GM20000 (cell line): Measurements from ENCODE around the gene PIGBOS1.
"Not testable (repeated sequence)": the region's sequence is repeated elsewhere in the genome, so short reads cannot be mapped to it uniquely, and the experiment has no call there.

Experiments used
- DNase-seq: peaks from one replicate; pipeline ENCODE4 v3.0.0; 2012; ENCODE audit warnings: low spot score
- CTCF ChIP-seq: IDR thresholded peaks from 2 replicates; pipeline ENCODE4 v1.5.1; 2012; ENCODE audit warnings: mild to moderate bottlenecking, control low read depth; ENCODE audit errors: extremely low read depth, missing control alignments

PIGBOS1 gene

GRCh38 chr15:55297315-55297714 lies 21.6 kb downstream of the PIGBOS1 start:
- no peak for TF ChIP-seq CTCF

GRCh38 chr15:55290528-55291057 lies 28.3 kb downstream of the PIGBOS1 start:
- peak; percentile 85 for TF ChIP-seq CTCF
- DNase-seq: peak; percentile 86

More at GRCh38 chr15:55297315-55297714, 21.6 kb downstream of the PIGBOS1 start:
- DNase-seq: no peak

- peak; percentile 89 for DNase-seq
- TF ChIP-seq CTCF: no peak
These were observed 29.0 kb downstream of the PIGBOS1 start, which contains the start of gene RAB27A for GRCh38 chr15:55289746-55290527. TSS of gene RAB27A (minus strand) at chr15:55289813. CDS start at chr15:55234934, 54,879 bp downstream.

GRCh38 chr15:55289011-55289745 lies 29.7 kb downstream of the PIGBOS1 start:
- no peak for TF ChIP-seq CTCF
- DNase-seq: peak; percentile 31

GRCh38 chr15:55288006-55288717 lies 30.8 kb downstream of the PIGBOS1 start:
- DNase-seq: no peak
- no peak for TF ChIP-seq CTCF

- not testable (repeated sequence) for DNase-seq
These were observed 32.3 kb downstream of the PIGBOS1 start for GRCh38 chr15:55286442-55287189.

- DNase-seq: no peak
- no peak for TF ChIP-seq CTCF
These were observed 34.5 kb downstream of the PIGBOS1 start for GRCh38 chr15:55284426-55284825.
